HepG2 (cell line): Measurements from ENCODE around the gene NKAIN4. TPM values are rescaled to one million over a fixed set of nuclear protein-coding genes. Genes with fewer than 3 reads are reported as not detected.

Experiments
- ATAC-seq: fragments of 200-7000 bp; cut with Tn5 transposase; 3 replicates; pipeline ENCODE4 v1.9.1; 2020; ENCODE audit warnings: mild to moderate bottlenecking, moderate library complexity
- BruUV-seq: library from RNA; stranded (reverse); fragments of 400-500 nt; replicated peaks from 2 replicates; lab custom pipeline; 2021; lab: Mats Ljungman, UMichigan
- CTCF ChIA-PET: fragments of 300-600 bp; formaldehyde crosslinking; extraction: SDS; loops from one replicate; lab custom pipeline; 2021; ENCODE audit warnings: low total read pairs, inconsistent platforms, low intra/inter-chr PET ratio; lab: Yijun Ruan, JAX
- POLR2A ChIA-PET: fragments of 350-600 bp; sonication (Branson Sonifier 250); formaldehyde crosslinking; loops from one replicate; lab custom pipeline; 2020; ENCODE audit warnings: antibody characterized with exemption, inconsistent platforms; lab: Yijun Ruan, JAX
- DNase-seq: peaks from one replicate; pipeline ENCODE4 v3.0.0-alpha.2; 2015; ENCODE audit warnings: low spot score
- FAIRE-seq: peaks from 3 replicates; lab custom pipeline; 2011; peaks lifted over from hg19 to GRCh38; lab: Jason Lieb, UNC
- H2AFZ ChIP-seq: one replicate; pipeline ENCODE4 v1.6.1; 2011; ENCODE audit warnings: low read length, inconsistent platforms
- H3K27ac ChIP-seq: fragments of 300-600 bp; 3 replicates; pipeline ENCODE4 v1.8.0; 2011; ENCODE audit warnings: mixed run types, mild to moderate bottlenecking, mixed read lengths, low read length, inconsistent platforms; ENCODE audit not compliant: insufficient read depth; ENCODE audit errors: extremely low read length
- H3K27me3 ChIP-seq, 2 experiments: fragments of 200-600 bp in 1 of 2; 2 replicates in 1 of 2; 3 replicates in 1 of 2; pipeline versions ENCODE4 v1.6.0 to v1.8.0; 2011; ENCODE audit warnings: low read length in 2 of 2, mild to moderate bottlenecking in 2 of 2, moderate library complexity in 2 of 2, inconsistent platforms in 1 of 2; ENCODE audit not compliant: insufficient read depth in 2 of 2, control insufficient read depth in 1 of 2
- H3K36me3 ChIP-seq, 2 experiments: fragments of 200-600 bp in 1 of 2; replicated peaks in 1 of 2; 2 replicates in 1 of 2; 3 replicates in 1 of 2; pipeline versions ENCODE4 v1.5.1 to v1.8.0; 2011; ENCODE audit warnings: low read length in 2 of 2, inconsistent platforms in 1 of 2; ENCODE audit not compliant: insufficient read depth in 2 of 2, control insufficient read depth in 1 of 2
- H3K4me1 ChIP-seq: 2 replicates; pipeline ENCODE4 v1.5.1; 2012; ENCODE audit warnings: low read length, inconsistent platforms; ENCODE audit not compliant: insufficient read depth
- H3K4me2 ChIP-seq: 2 replicates; pipeline ENCODE4 v1.6.0; 2011; ENCODE audit warnings: low read depth, low read length, inconsistent platforms
- H3K4me3 ChIP-seq, 3 experiments: fragments of 200-600 bp in 1 of 3; sonication (generic), shearing (Covaris generic) in 1 of 3; replicated peaks in 1 of 3; 2 replicates each; pipeline ENCODE4 v1.5.1; 2011 to 2016; ENCODE audit warnings: low read length in 3 of 3, inconsistent platforms in 2 of 3, low read depth in 2 of 3, mild to moderate bottlenecking in 2 of 3, control low read depth in 1 of 3, mixed read lengths in 1 of 3; ENCODE audit not compliant: insufficient read depth in 1 of 3
- H3K79me2 ChIP-seq: one replicate; pipeline ENCODE4 v1.6.1; 2011; ENCODE audit warnings: low read length, inconsistent platforms; ENCODE audit not compliant: insufficient read depth
- H3K9ac ChIP-seq: 2 replicates; pipeline ENCODE4 v1.6.0; 2011; ENCODE audit warnings: mild to moderate bottlenecking, low read depth, low read length, inconsistent platforms; ENCODE audit not compliant: insufficient read depth
- H3K9me3 ChIP-seq: 2 replicates; pipeline ENCODE4 v1.5.1; 2012; ENCODE audit warnings: mild to moderate bottlenecking, low read length
- H4K20me1 ChIP-seq: 2 replicates; pipeline ENCODE4 v1.6.0; 2011; ENCODE audit warnings: inconsistent platforms, mild to moderate bottlenecking, low read length, moderate library complexity; ENCODE audit not compliant: insufficient read depth
- ATF7 ChIP-seq, 2 experiments: fragments of 450-650 bp in 1 of 2; sonication (generic) in 1 of 2; formaldehyde crosslinking in 1 of 2; IDR thresholded peaks; 2 replicates each; pipeline versions ENCODE4 v1.4.0 to v1.6.1; 2016 to 2020; ENCODE audit warnings: antibody characterized with exemption in 1 of 2, mild to moderate bottlenecking in 1 of 2, missing genetic modification reagents in 1 of 2
- ATM ChIP-seq: fragments of 450-650 bp; IDR thresholded peaks from 2 replicates; pipeline ENCODE4 v1.7.1; 2017; ENCODE audit warnings: mild to moderate bottlenecking, borderline replicate concordance
- BORCS8-MEF2B ChIP-seq: sonication (generic); formaldehyde crosslinking; IDR thresholded peaks from 2 replicates; pipeline ENCODE4 v1.8.0; 2022; ENCODE audit warnings: mild to moderate bottlenecking, missing genetic modification reagents
- CENPX ChIP-seq: sonication (generic); formaldehyde crosslinking; IDR thresholded peaks from 2 replicates; pipeline ENCODE4 v1.9.0; 2021; ENCODE audit warnings: mild to moderate bottlenecking, missing genetic modification reagents, moderate library complexity
- CREB1 ChIP-seq, 2 experiments: fragments of 450-650 bp in 1 of 2; IDR thresholded peaks; 2 replicates each; pipeline ENCODE4 v1.6.1; 2016 to 2017; ENCODE audit warnings: control low read depth in 1 of 2, mild to moderate bottlenecking in 1 of 2, missing compliant biosample characterization in 1 of 2, missing genetic modification characterization in 1 of 2
- ELF4 ChIP-seq: sonication (generic); formaldehyde crosslinking; IDR thresholded peaks from 2 replicates; pipeline ENCODE4 v1.5.0; 2020; ENCODE audit warnings: missing genetic modification reagents, mild to moderate bottlenecking, moderate library complexity, borderline replicate concordance
- GATAD1 ChIP-seq: IDR thresholded peaks from 2 replicates; pipeline ENCODE4 v1.6.1; 2016; ENCODE audit warnings: missing genetic modification reagents, missing compliant biosample characterization
- HNRNPLL ChIP-seq: fragments of 200-400 bp; formaldehyde crosslinking; IDR thresholded peaks from 2 replicates; pipeline ENCODE4 v1.6.1; 2017; ENCODE audit warnings: mild to moderate bottlenecking, low read depth, low read length; ENCODE audit not compliant: poor library complexity, severe bottlenecking
- HNRNPUL1 ChIP-seq: fragments of 200-400 bp; formaldehyde crosslinking; IDR thresholded peaks from 2 replicates; pipeline ENCODE4 v1.6.1; 2017; ENCODE audit warnings: low read depth, mild to moderate bottlenecking, low read length, moderate library complexity
- HOXA7 ChIP-seq: sonication (generic); formaldehyde crosslinking; IDR thresholded peaks from 2 replicates; pipeline ENCODE4 v1.8.1; 2022; ENCODE audit warnings: mild to moderate bottlenecking, missing genetic modification reagents, moderate library complexity
- JUNB ChIP-seq: sonication (generic); formaldehyde crosslinking; IDR thresholded peaks from 2 replicates; pipeline ENCODE4 v1.8.0; 2022; ENCODE audit warnings: missing genetic modification reagents, mild to moderate bottlenecking, borderline replicate concordance
- NR2F1 ChIP-seq, 2 experiments: fragments of 450-650 bp in 1 of 2; formaldehyde crosslinking in 1 of 2; IDR thresholded peaks; 2 replicates each; pipeline versions ENCODE4 v1.5.0 to v1.6.1; 2016 to 2020; ENCODE audit warnings: mild to moderate bottlenecking in 1 of 2, missing compliant biosample characterization in 1 of 2, missing genetic modification reagents in 1 of 2, moderate library complexity in 1 of 2
- RELA ChIP-seq: sonication (generic); formaldehyde crosslinking; IDR thresholded peaks from 2 replicates; pipeline ENCODE4 v1.4.0; 2020; ENCODE audit warnings: missing genetic modification reagents
- ZFY ChIP-seq: sonication (generic); formaldehyde crosslinking; IDR thresholded peaks from 2 replicates; pipeline ENCODE4 v1.4.0; 2020; ENCODE audit warnings: missing genetic modification reagents
- ZNF550 ChIP-seq: sonication (generic); formaldehyde crosslinking; IDR thresholded peaks from 2 replicates; pipeline ENCODE4 v1.4.0; 2020; ENCODE audit warnings: mild to moderate bottlenecking, missing genetic modification reagents, borderline replicate concordance
- ZNF614 ChIP-seq: IDR thresholded peaks from 2 replicates; pipeline ENCODE4 v1.6.1; 2018; ENCODE audit warnings: missing biosample characterization, missing genetic modification reagents, inconsistent platforms, borderline replicate concordance
- WGBS: methylation state at CpG from one replicate; pipeline ENCODE4 v1.1.6; 2017; ENCODE audit warnings: low lambda C conversion rate; 5-methylcytosine and 5-hydroxymethylcytosine counted together
- in situ Hi-C: cut with HindIII; loops from 2 replicates; pipeline ENCODE4 v1.10.0; 2017; ENCODE audit warnings: low pct_unique_long_range_greater_than_20kb; ENCODE audit not compliant: extremely low pct_ligation_motif_present
- intact Hi-C: fragments of 100-400 bp; cut with micrococcal nuclease; formaldehyde crosslinking; loops from one replicate; pipeline ENCODE4 v1.10.0; 2022; ENCODE audit not compliant: unreplicated experiment
- polyA plus RNA-seq, 8 experiments: library from polyadenylated mRNA; depleted of rRNA in 3 of 8; stranded (reverse) in 7 of 8; unstranded in 1 of 8; fragments of >200 nt; fragmentation: Illumina TruSeq in 4 of 8; extraction: Trizol in 4 of 8; gene quantifications; 2 replicates each; pipeline versions ENCODE4 v1.2.1 to v1.2.3, GENCODE V29; 2011 to 2016; ENCODE audit warnings: low read depth in 4 of 8, missing spikeins in 1 of 8, mixed read lengths in 1 of 8; ENCODE audit not compliant: insufficient read depth in 1 of 8
- total RNA-seq, 5 experiments: library from RNA; depleted of rRNA; stranded (reverse); fragments of >200 nt; fragmentation: Illumina TruSeq; extraction: Trizol; gene quantifications; 2 replicates each; pipeline ENCODE4 v1.2.3, GENCODE V29; 2016; ENCODE audit warnings: low read depth in 1 of 5
- TF ChIP-seq, protein P1 (sequence below): sonication (generic); formaldehyde crosslinking; IDR thresholded peaks from 2 replicates; pipeline ENCODE4 v1.8.0; 2022; ENCODE audit warnings: low read depth, missing genetic modification reagents

NKAIN4 gene
- total and polyA plus RNA-seq, 2 of the 13 experiments (the other 11 are each of a cell fraction or from before 2014, with no cell fraction given) = not detected

DNA sequence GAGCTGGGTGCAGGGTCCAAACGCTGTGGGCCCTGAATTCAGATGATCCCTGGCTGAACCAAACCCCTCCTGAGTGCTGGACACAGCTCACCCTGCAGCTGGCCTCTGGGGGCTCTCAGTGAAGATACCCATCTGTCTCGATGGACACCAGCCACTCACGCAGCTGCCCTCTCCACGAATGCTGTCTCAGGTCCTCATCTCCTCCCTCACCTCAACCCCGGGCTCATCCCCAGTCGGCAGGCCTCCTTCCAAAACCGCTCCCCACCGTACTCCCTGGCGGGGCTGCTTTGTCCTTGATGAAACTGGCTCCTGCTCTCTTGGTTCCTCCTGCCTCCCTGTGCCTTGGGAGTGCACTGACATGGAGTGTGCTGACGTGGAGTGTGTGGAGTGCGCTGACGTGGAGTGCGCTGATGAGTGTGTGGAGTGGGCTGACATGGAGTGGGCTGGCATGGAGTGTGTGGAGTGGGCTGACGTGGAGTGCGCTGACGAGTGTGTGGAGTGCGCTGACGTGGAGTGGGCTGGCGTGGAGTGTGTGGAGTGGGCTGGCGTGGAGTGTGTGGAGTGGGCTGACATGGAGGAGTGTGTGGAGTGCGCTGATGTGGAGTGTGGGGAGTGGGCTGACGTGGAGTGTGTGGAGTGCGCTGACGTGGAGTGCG lies 34.3 kb downstream of the NKAIN4 start:
- DNase-seq = no peak
- no peak for FAIRE-seq
- no peak overlapping the region for H3K4me3 ChIP-seq
- H3K27ac ChIP-seq = no peak overlapping the region
- intact Hi-C loops (loop anchor here (5.0 kb wide), 3 partner anchors 38 to 72 kb away; partner anchors contain the start of gene COL20A1), in situ Hi-C loops (no loop called here)
- H4K20me1 ChIP-seq = peaks cover 4% of the 10 kb centered on the region
- no peak overlapping the region for H3K4me2 ChIP-seq
- no peaks in the 10 kb centered on the region; a peak in 1 of 5 replicates for H3K36me3 ChIP-seq
- H3K4me1 ChIP-seq = peaks cover 27% of the 10 kb centered on the region
- ChIA-PET CTCF (interaction anchor here (1.1 kb wide), 1 partner anchor 12 kb away, joined by 3 read pairs; no protein-coding TSS in a partner anchor), POLR2A (no interaction called here)
- peaks cover 6% of the 10 kb centered on the region for H3K79me2 ChIP-seq
- 48% methylated on average over 25 of the region's 25 CpGs for WGBS
- H3K9me3 ChIP-seq = no peaks in the 10 kb centered on the region
- no peak overlapping the region for H2AFZ ChIP-seq
- H3K27me3 ChIP-seq = peaks cover 28 to 66% of the 10 kb centered on the region in 2 experiments; a peak in 4 of 5 replicates
- ATAC-seq = no peak
- H3K9ac ChIP-seq = no peak overlapping the region
- BruUV-seq = no TSS peak
- no peak for TF ChIP-seq ATM
- TF ChIP-seq HOXA7 (CRISPR knock-in tag) = 0 out of 2 replicates have a peak, but pooled peaks have one; percentile 21
- TF ChIP-seq CREB1 (IDR thresholded peaks at IDR 0.05) = peak; percentile 65; the same call in 1 of the 2 replicates
- no peak for TF ChIP-seq CREB1 (CRISPR knock-in tag; IDR thresholded peaks at IDR 0.05)
- 0 out of 2 replicates have a peak, but pooled peaks have one; percentile 24 for TF ChIP-seq JUNB
- no peak for TF ChIP-seq NR2F1 (CRISPR knock-in tag; IDR thresholded peaks at IDR 0.05)

DNA sequence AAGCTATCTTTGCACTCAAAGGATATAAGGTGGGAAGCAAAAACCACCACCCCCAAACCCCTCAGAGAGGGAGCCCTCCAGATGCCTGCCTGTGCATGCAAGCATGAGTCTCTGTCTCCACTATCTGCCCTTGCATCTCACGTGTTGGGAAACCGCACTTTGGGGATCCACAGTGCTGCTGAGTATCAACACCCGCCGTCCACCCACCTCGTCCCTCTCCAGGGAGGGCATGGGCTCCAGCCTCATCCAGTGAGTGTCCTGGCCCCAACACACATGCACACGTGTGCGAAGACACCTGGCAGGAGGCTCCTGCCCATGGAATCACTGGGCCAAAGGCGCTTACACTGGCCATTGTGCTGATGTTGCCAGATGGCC lies 34.8 kb downstream of the NKAIN4 start:
- H3K4me2 ChIP-seq = no peak overlapping the region
- peaks cover 11% of the 10 kb centered on the region for H3K79me2 ChIP-seq
- ATAC-seq (no peak), FAIRE-seq (no peak), DNase-seq (no peak)
- CTCF ChIA-PET = no interaction called here
- POLR2A ChIA-PET = no interaction called here
- H4K20me1 ChIP-seq = peaks cover 10% of the 10 kb centered on the region
- H3K9ac ChIP-seq = no peak overlapping the region
- no peak overlapping the region for H3K27ac ChIP-seq
- no peaks in the 10 kb centered on the region for H3K9me3 ChIP-seq
- in situ Hi-C loops (no loop called here), intact Hi-C loops (loop anchor here (5.0 kb wide), 1 partner anchor 37 kb away; no protein-coding TSS in a partner anchor)
- H3K27me3 ChIP-seq = peaks cover 28 to 62% of the 10 kb centered on the region in 2 experiments; a peak in 4 of 5 replicates
- no peak overlapping the region for H2AFZ ChIP-seq
- no peak overlapping the region for H3K4me3 ChIP-seq
- peaks cover 0 to 5% of the 10 kb centered on the region in 2 experiments; a peak in 3 of 5 replicates for H3K36me3 ChIP-seq
- BruUV-seq = no TSS peak
- 17% methylated on average over 8 of the region's 8 CpGs for WGBS
- H3K4me1 ChIP-seq = peaks cover 31% of the 10 kb centered on the region
- TF ChIP-seq ZNF614 (CRISPR knock-in tag) (no peak), HNRNPUL1 (no peak), BORCS8-MEF2B (CRISPR knock-in tag) (no peak), RELA (no peak), ATF7 (IDR thresholded peaks at IDR 0.05) (no peak), ATF7 (CRISPR knock-in tag; IDR thresholded peaks at IDR 0.05) (no peak), GATAD1 (CRISPR knock-in tag) (no peak), ZNF550 (CRISPR knock-in tag) (no peak), ZFY (CRISPR knock-in tag) (no peak), ELF4 (CRISPR knock-in tag) (no peak), CENPX (CRISPR knock-in tag) (no peak), HNRNPLL (no peak)
- TF ChIP-seq, protein P1, sequence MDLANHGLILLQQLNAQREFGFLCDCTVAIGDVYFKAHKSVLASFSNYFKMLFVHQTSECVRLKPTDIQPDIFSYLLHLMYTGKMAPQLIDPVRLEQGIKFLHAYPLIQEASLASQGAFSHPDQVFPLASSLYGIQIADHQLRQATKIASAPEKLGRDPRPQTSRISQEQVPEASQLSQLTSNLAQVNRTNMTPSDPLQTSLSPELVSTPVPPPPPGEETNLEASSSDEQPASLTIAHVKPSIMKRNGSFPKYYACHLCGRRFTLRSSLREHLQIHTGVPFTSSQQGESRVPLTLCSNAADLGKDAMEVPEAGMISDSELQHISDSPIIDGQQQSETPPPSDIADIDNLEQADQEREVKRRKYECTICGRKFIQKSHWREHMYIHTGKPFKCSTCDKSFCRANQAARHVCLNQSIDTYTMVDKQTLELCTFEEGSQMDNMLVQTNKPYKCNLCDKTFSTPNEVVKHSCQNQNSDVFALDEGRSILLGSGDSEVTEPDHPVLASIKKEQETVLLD (CRISPR knock-in tag) = no peak
